C4-2B (cell line): ENCODE results near the gene PNPLA4.

Source experiments
- H3K27ac ChIP-seq: fragments of 450-650 bp; 2 replicates; pipeline ENCODE4 v1.5.1; 2017
- ZFX ChIP-seq: fragments of 450-650 bp; IDR thresholded peaks from 2 replicates; pipeline ENCODE4 v1.6.1; 2017
- TF ChIP-seq, protein P1 (sequence below): fragments of 450-650 bp; conservative IDR thresholded peaks from 2 replicates; pipeline ENCODE4 v1.5.1; 2017; ENCODE audit warnings: mild to moderate bottlenecking

Gene PNPLA4

DNA sequence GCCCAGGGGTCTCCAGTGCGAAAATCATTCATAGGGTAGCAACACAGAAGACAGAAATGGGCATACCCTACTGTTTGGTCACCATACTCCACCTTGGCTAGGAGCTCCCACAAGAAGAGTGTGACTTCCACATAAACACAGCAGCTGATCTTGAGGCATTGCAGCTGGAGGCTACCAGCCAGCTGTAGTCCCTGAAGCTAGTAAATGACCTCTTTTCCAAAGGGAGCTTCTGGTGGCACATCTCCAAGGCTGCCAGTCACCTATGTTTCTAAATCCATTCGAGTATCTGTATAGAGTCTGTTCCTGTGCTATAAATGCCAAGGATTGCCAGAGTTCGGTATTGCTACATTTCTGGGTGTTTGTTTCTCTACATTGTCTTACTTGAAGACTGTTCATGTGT lies 21.3 kb upstream of the PNPLA4 start:
- no peak overlapping the region for H3K27ac ChIP-seq
- TF ChIP-seq, protein P1, sequence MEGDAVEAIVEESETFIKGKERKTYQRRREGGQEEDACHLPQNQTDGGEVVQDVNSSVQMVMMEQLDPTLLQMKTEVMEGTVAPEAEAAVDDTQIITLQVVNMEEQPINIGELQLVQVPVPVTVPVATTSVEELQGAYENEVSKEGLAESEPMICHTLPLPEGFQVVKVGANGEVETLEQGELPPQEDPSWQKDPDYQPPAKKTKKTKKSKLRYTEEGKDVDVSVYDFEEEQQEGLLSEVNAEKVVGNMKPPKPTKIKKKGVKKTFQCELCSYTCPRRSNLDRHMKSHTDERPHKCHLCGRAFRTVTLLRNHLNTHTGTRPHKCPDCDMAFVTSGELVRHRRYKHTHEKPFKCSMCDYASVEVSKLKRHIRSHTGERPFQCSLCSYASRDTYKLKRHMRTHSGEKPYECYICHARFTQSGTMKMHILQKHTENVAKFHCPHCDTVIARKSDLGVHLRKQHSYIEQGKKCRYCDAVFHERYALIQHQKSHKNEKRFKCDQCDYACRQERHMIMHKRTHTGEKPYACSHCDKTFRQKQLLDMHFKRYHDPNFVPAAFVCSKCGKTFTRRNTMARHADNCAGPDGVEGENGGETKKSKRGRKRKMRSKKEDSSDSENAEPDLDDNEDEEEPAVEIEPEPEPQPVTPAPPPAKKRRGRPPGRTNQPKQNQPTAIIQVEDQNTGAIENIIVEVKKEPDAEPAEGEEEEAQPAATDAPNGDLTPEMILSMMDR = no peak
- no peak for TF ChIP-seq ZFX

DNA sequence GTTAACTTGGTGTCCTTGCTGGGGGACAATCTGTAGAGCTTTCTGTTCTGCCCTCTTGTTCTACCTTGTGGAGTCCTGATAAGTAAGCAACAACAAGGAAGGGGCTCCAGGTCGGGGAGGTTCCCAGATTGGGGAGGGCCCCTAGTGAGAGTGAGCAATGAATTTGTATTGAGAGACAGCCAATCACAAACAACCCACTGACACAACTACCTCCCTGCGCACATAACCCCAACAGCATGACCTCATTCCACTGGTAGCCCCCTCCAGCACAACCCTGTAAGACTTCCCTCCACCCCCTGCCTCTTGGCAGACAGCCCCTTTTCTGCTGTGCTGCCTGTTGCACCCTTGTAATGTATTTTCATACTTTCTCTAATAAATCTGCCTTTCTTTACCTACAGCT lies 19.7 kb upstream of the PNPLA4 start:
- TF ChIP-seq, protein P1 = no peak
- TF ChIP-seq ZFX = no peak
- H3K27ac ChIP-seq = no peak overlapping the region

DNA sequence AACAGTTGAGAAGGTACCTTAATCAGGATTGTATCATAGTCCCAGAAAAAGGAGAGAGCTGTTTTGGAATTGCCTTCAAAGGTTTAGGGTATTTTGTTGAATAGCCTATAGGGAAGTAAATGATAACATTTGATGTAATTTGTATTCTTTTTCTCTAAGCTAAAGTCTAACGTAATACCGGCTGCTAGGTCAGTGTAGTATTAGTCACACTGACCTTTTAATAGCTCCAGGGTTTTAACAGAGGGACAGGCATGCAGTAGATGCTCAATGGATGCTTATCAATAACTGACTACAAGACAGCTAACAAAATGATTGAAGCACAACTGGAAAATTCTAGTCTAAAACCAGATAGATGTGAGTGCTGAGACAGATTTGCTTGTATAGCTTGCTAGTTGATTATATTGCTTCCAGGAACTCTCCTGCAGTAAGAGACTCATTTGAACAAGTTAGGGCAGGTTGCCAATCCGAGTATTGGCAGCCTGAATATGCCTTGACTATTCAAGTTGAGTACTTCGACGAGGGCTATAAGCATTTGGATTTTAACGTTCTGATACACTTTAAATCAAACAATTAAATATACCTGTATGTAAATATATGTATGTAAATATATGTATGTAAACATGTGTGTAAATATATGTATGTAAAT lies 16.5 kb upstream of the PNPLA4 start:
- TF ChIP-seq, protein P1 = no peak
- TF ChIP-seq ZFX = no peak
- no peak overlapping the region for H3K27ac ChIP-seq

DNA sequence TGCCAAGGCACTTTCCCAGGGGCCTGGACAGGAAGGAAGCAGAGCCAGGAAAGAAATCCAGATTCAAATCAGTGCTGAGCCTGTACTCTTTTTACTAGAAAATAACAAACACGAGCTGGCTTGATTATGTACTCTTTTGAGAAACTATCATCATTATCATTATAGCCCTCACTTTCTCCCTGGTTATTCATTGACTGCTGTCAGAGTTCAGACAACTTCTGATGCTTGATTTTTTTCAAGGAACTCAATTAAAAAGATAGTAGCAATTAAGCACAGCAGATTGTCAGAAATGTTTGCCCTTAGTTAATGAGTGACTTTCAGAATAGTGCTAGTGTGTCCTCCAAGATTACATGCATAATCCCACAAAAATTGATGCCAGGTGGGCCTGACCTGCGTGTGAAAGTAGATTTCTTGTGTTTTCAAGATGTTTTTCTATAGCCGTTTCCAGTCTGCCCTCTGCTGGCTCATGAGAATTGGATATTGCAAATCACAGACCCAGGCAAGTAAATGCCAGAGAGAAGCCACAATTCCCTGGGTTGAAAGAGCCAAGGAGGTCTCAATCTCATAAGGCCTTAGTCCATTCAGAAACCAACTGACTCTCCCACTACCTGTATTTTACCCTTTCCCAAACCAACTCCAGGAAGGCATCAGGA lies 14.3 kb upstream of the PNPLA4 start:
- TF ChIP-seq, protein P1 = peak; percentile 28
- TF ChIP-seq ZFX = no peak
- no peak overlapping the region for H3K27ac ChIP-seq

DNA sequence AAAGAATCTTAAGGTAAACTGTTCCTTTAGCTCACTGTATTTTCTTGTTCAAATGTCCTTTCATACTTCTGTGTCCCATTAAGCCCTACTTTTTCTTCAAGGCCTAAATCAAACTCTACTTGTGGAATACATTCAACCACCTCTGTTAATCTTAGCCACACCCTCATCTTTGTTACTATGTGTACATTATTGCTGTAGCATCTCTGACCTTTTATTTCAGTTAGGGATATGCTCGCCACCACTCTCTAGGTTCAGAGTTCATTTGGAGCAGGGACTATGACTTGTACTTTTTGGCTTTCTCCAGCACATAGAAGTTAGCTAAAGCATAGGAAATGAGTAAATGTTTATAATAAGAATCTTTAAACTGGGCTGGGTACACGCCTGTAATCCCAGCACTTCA lies 6.8 kb upstream of the PNPLA4 start:
- no peak overlapping the region for H3K27ac ChIP-seq
- no peak for TF ChIP-seq ZFX
- TF ChIP-seq, protein P1 = no peak

DNA sequence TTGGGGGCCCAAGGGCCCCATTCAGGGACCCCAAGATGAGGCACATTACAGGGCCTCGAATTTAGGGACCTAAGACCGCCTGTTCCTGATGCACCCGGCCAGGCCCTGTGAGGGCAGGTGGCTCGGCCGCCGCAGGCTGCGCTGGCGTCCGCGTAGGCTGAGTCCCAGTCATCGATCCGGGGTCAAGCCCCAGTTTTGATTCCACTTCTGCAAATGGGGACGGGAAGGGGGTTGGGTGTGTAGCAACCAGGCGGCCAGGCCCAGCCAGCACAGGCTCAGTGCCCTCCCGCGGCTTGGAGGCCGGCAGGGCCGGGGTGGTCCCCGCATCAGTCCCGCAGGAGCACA lies 327 bp downstream of the PNPLA4 start:
- H3K27ac ChIP-seq = peak overlapping the region; percentile 70
- TF ChIP-seq, protein P1 = no peak
- no peak; the same call in 1 of the 2 replicates for TF ChIP-seq ZFX

DNA sequence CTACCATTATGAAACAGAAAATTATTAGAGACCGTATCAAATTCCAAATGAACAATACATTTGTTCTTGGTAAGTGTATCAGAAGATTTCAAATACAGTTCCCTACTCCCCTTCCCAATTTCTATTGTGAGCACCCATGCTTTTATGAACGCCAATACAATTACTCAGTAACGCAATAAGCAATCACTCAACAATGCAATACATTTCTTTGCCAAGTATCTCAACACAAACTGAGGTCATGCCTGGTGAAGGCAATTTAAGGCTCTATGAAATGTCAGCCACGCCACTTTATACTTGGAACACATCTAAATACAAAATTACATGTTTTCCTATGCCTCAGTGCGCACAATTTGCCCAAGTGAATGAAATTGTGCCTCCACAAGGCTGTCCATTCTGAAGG lies 712 bp downstream of the PNPLA4 start:
- H3K27ac ChIP-seq = peak overlapping the region; percentile 70
- TF ChIP-seq, protein P1 = no peak
- no peak for TF ChIP-seq ZFX
